CD4-positive, CD25-positive, alpha-beta regulatory T cell (primary cell): ENCODE measurements around the gene GGNBP2. TPM values are rescaled to one million over a fixed set of nuclear protein-coding genes. Genes with fewer than 3 reads are reported as not detected.

ENCODE experiments used
- ATAC-seq, 2 donors: fragments of 150-1000 bp; cut with Tn5 transposase; one replicate each; pipeline ENCODE4 v1.10.0; 2021; ENCODE audit warnings: low read depth in 2 of 2, moderate number of reproducible peaks in 2 of 2, moderate library complexity in 1 of 2
- DNase-seq, 3 donors: peaks; one replicate each; pipeline versions ENCODE4 v3.0.0 to v3.0.0-alpha.2; 2012 to 2022; ENCODE audit warnings: mixed read lengths in 1 of 3
- H3K27ac ChIP-seq: one replicate; pipeline ENCODE4 v1.7.0; 2013; ENCODE audit warnings: mild to moderate bottlenecking, low read length; ENCODE audit not compliant: insufficient read depth, poor library complexity, severe bottlenecking
- H3K27me3 ChIP-seq: one replicate; pipeline ENCODE4 v1.7.0; 2013; ENCODE audit warnings: low read length; ENCODE audit not compliant: control insufficient read depth, insufficient read depth
- H3K36me3 ChIP-seq: one replicate; pipeline ENCODE4 v1.7.0; 2013; ENCODE audit warnings: mild to moderate bottlenecking, low read length, moderate library complexity; ENCODE audit not compliant: control insufficient read depth, insufficient read depth
- H3K4me1 ChIP-seq: 2 replicates; pipeline ENCODE4 v1.7.0; 2013; ENCODE audit warnings: mild to moderate bottlenecking, low read length; ENCODE audit not compliant: insufficient read depth, control insufficient read depth, poor library complexity, severe bottlenecking
- H3K4me3 ChIP-seq: one replicate; pipeline ENCODE4 v1.7.0; 2013; ENCODE audit warnings: low read depth, mild to moderate bottlenecking, low read length, moderate library complexity
- H3K9me3 ChIP-seq, 2 experiments: 1 replicate in 1 of 2; 2 replicates in 1 of 2; pipeline ENCODE4 v1.7.0; 2013; ENCODE audit warnings: low read length in 2 of 2, mild to moderate bottlenecking in 1 of 2, moderate library complexity in 1 of 2; ENCODE audit not compliant: control insufficient read depth in 2 of 2
- H3K27ac Mint-ChIP-seq, 3 donors: one replicate each; pipeline ENCODE4 v1.8.0; 2020 to 2022; ENCODE audit warnings: mild to moderate bottlenecking in 3 of 3, mixed read lengths in 3 of 3, moderate library complexity in 2 of 3
- H3K27me3 Mint-ChIP-seq: one replicate; pipeline ENCODE4 v1.8.0; 2022; ENCODE audit warnings: mild to moderate bottlenecking, mixed read lengths
- H3K36me3 Mint-ChIP-seq: one replicate; pipeline ENCODE4 v1.8.0; 2020; ENCODE audit warnings: mixed read lengths
- H3K4me1 Mint-ChIP-seq, 4 donors: one replicate each; pipeline ENCODE4 v1.8.0; 2020 to 2022; ENCODE audit warnings: mixed read lengths in 4 of 4, mild to moderate bottlenecking in 1 of 4
- H3K4me3 Mint-ChIP-seq, 4 donors: one replicate each; pipeline ENCODE4 v1.8.0; 2020 to 2022; ENCODE audit warnings: mild to moderate bottlenecking in 4 of 4, mixed read lengths in 4 of 4, moderate library complexity in 3 of 4
- H3K9me3 Mint-ChIP-seq, 7 donors: one replicate each; pipeline ENCODE4 v1.8.0; 2020 to 2022; ENCODE audit warnings: mixed read lengths in 7 of 7, mild to moderate bottlenecking in 3 of 7, moderate library complexity in 2 of 7
- polyA plus RNA-seq, 4 donors: library from polyadenylated mRNA; unstranded; fragments of 300-500 nt; fragmentation: Illumina TruSeq; gene quantifications; one replicate each; pipeline ENCODE4 v1.2.3, GENCODE V29; 2021
- total RNA-seq: library from RNA; stranded (reverse); gene quantifications from one replicate; pipeline ENCODE4 v1.2.3, GENCODE V29; 2022

The GGNBP2 gene
- total and polyA plus RNA-seq, 5 donors from 2014 or later: 45.9 to 144 (median 59.6) TPM

DNA sequence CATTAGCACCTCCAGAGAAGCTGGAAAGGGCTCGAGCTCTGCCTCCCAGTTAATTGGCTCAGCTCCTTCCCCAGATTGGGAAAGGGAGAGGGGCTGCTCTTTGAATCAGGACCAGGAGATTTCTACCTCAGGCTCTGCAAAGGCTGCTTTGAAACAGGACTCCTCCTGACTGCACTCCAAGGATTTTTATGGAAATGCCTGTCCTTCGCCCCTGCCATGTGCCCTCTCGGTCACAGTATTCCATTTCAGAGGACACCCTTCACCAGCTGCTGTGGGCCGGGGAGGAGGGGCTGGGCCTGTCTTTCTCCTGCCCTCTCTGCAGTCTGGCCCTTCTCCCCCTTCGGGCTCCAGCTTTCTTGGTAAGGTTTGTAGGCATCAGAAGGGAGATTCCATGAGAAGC lies 70.2 kb downstream of the GGNBP2 start:
- no peaks in the 10 kb centered on the region for H3K9me3 ChIP-seq
- no peak for DNase-seq
- no peak overlapping the region for H3K4me3 Mint-ChIP-seq
- no peak overlapping the region for H3K4me3 ChIP-seq
- H3K27ac ChIP-seq: no peak overlapping the region
- no peak overlapping the region for H3K27ac Mint-ChIP-seq
- H3K9me3 Mint-ChIP-seq: no peaks in the 10 kb centered on the region
- no peaks in the 10 kb centered on the region for H3K27me3 ChIP-seq
- peaks cover 4% of the 10 kb centered on the region for H3K36me3 Mint-ChIP-seq
- no peaks in the 10 kb centered on the region for H3K4me1 ChIP-seq
- peaks cover 0 to 4% (median under 1%) of the 10 kb centered on the region in 4 donors for H3K4me1 Mint-ChIP-seq
- no peaks in the 10 kb centered on the region for H3K27me3 Mint-ChIP-seq
- H3K36me3 ChIP-seq: no peaks in the 10 kb centered on the region
- no peak for ATAC-seq

DNA sequence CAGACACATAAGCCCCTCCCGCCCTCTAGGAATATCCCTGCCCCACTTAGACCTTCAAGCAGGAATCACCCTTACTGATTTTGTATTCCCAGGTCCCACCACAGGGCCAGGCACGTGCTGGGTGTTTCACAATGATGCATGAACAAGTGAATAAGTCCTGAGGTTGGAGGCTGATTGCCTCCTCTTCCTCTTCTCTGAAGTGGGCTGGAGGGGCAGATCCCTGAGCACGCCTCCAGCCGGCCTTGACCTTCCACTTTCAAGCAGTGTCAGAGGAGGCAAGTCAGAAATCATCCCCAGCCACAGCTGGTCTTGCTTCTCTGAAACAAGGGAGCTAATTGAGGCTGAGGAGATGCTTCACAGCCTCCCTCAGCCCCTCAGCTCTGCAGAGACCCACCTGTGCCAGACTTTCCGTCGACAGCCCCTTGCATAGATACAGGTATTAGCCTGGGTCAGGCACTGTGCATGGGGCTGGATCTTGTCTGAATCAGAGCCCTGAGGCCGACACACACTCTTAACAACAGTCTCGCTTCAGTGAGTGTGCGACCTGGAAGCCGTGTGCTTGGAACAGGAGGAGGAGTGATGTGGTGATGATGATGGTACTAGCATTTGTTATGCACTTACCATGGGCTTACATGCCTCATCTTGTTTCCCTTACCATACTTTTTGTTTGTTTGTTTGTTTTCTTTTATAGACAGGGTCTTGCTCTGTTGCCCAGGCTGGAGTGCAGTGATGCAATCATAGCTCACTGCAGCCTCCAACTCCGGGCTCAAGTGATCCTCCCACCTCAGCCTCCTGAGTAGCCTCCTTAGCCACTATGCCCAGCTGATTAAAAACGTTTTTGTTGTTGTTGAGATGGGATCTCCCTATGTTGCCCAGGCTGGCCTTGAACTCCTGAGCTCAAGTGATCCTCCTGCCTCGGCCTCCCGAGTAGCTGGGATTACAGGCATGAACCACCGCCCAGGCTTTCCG lies 71.6 kb downstream of the GGNBP2 start:
- Mint-ChIP-seq H3K27ac (no peak overlapping the region), H3K4me1 (peaks cover 0 to 5% (median under 1%) of the 10 kb centered on the region in 4 donors), H3K36me3 (peaks cover 4% of the 10 kb centered on the region), H3K9me3 (no peaks in the 10 kb centered on the region), H3K27me3 (no peaks in the 10 kb centered on the region), H3K4me3 (no peak overlapping the region)
- Histone ChIP-seq H3K36me3 (no peaks in the 10 kb centered on the region), H3K9me3 (no peaks in the 10 kb centered on the region), H3K27me3 (no peaks in the 10 kb centered on the region), H3K27ac (no peak overlapping the region), H3K4me1 (no peaks in the 10 kb centered on the region), H3K4me3 (no peak overlapping the region)
- DNase-seq (no peak), ATAC-seq (no peak)

DNA sequence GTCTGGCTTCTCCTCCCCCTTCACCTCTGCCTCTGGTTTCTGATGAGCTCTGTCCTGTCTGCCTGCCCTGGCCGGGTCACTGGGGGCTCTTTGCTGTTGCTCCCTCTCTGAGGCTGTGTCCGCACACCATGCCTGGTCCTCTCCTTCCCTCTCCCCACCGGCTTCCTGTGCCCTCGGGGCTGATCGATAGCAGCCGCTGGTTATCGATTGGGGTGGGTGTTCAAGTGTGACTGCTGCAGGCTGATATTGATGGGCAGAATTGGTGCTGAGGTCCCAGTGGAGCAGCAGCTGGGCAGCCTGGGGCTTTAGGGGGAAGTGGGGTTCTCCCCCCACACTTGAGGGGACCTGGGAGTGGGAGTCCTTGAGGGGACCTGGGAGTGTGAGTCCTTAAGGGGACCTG lies 73.1 kb downstream of the GGNBP2 start:
- DNase-seq: no peak
- Histone ChIP-seq H3K4me3 (no peak overlapping the region), H3K27ac (no peak overlapping the region), H3K4me1 (no peaks in the 10 kb centered on the region), H3K9me3 (no peaks in the 10 kb centered on the region), H3K36me3 (no peaks in the 10 kb centered on the region), H3K27me3 (no peaks in the 10 kb centered on the region)
- Mint-ChIP-seq H3K27me3 (no peaks in the 10 kb centered on the region), H3K4me3 (no peak overlapping the region), H3K9me3 (no peaks in the 10 kb centered on the region), H3K4me1 (peaks cover 0 to 5% (median under 1%) of the 10 kb centered on the region in 4 donors), H3K27ac (no peak overlapping the region), H3K36me3 (no peaks in the 10 kb centered on the region)
- ATAC-seq: no peak

DNA sequence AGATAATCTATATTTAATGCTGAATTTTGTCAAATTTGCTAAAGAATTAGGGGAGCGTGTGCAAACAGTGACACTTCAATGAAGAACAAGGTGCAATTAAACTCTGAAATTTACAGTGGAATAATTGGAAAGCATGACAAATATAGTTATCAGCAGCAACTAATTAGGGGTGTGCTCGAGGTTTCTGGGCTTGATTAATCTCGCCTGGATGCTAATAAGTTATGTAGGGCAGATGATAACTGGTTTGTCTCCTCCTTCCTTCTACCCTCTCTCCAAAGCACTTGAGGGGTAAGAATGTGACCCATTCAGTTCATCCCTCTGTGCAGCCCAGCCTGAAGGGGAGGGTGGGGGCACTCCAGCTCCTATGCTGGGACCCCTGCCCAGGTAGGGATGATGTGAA lies 78.6 kb downstream of the GGNBP2 start:
- ATAC-seq (no peak), DNase-seq (no peak)
- Mint-ChIP-seq H3K4me1 (peaks cover 0 to 5% (median 2%) of the 10 kb centered on the region in 4 donors), H3K27ac (peak overlapping the region in 1 of 3 donors; percentile 54), H3K9me3 (no peaks in the 10 kb centered on the region), H3K4me3 (no peak overlapping the region), H3K27me3 (no peaks in the 10 kb centered on the region), H3K36me3 (no peaks in the 10 kb centered on the region)
- Histone ChIP-seq H3K4me1 (no peaks in the 10 kb centered on the region), H3K36me3 (no peaks in the 10 kb centered on the region), H3K4me3 (no peak overlapping the region), H3K27me3 (no peaks in the 10 kb centered on the region), H3K9me3 (no peaks in the 10 kb centered on the region), H3K27ac (no peak overlapping the region)

DNA sequence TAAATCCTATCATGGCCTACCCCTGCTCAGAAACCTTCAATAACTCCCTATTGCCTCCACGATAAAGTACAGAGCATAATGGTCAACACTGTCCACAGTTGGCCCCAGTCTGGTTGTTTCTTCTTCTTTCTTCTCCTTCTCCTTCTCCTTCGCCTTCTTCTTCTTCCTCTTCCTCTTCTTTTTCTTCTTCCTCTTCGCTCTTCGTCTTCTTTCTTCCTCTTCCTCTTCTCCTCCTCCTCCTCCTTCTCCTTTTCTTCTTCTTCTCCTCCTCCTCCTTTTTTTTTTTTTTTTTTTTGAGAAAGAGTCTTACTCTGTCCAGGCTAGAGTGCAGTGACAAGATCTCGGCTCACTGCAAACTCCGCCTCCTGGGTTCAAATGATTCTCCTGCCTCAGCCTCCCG lies 80.5 kb downstream of the GGNBP2 start:
- no peak overlapping the region for H3K27ac Mint-ChIP-seq
- no peak for ATAC-seq
- no peak overlapping the region for H3K4me3 Mint-ChIP-seq
- no peaks in the 10 kb centered on the region for H3K36me3 Mint-ChIP-seq
- no peaks in the 10 kb centered on the region for H3K9me3 Mint-ChIP-seq
- H3K9me3 ChIP-seq: no peaks in the 10 kb centered on the region
- H3K27me3 ChIP-seq: no peaks in the 10 kb centered on the region
- H3K36me3 ChIP-seq: no peaks in the 10 kb centered on the region
- no peak for DNase-seq
- no peaks in the 10 kb centered on the region for H3K27me3 Mint-ChIP-seq
- H3K4me1 Mint-ChIP-seq: peaks cover 0 to 5% (median 1%) of the 10 kb centered on the region in 4 donors
- no peak overlapping the region for H3K4me3 ChIP-seq
- H3K4me1 ChIP-seq: no peaks in the 10 kb centered on the region
- no peak overlapping the region for H3K27ac ChIP-seq

DNA sequence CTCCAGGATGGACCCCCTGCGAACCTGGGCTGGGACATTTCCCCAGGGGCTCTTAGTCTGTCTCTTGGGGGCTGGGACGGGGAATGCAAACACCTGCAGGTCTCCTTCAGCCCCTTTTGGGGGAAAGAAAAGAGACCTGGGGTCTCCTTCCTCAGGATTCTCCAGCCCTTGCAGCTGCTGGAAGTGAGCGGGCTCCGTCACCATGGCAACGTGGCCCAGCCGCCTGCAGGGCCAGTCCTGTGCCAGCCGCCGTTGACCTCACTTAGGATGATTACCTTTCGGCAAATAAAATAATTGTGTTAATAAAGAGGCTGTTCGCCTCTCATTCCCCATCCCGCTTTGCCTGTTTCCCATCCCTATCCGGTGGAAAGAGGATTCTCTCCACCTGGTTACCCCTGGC lies 82.4 kb downstream of the GGNBP2 start:
- no peaks in the 10 kb centered on the region for H3K36me3 Mint-ChIP-seq

DNA sequence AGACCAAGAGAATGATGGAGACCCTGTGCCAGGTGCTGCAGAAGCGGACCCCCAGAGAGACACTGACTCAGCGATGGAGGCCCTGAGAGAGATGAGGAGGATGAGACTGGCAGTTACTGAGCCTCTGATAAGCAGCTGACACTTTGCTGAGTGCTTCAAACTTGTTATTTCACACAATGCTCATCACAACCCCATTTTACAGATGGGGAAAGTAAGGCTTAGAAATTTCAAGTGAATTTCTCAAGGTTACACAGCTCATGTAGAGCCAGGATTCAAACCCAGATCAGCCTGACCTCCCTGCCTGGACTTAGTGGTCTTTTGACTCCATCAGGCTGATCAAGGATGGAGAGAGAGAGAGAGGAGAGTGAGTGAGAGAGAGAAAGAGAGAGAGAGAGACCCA lies 83.9 kb downstream of the GGNBP2 start:
- H3K9me3 Mint-ChIP-seq: no peaks in the 10 kb centered on the region
- no peak overlapping the region for H3K27ac ChIP-seq
- no peaks in the 10 kb centered on the region for H3K9me3 ChIP-seq
- H3K36me3 Mint-ChIP-seq: no peaks in the 10 kb centered on the region
- peaks cover 0 to 5% (median 1%) of the 10 kb centered on the region in 4 donors for H3K4me1 Mint-ChIP-seq
- peaks cover 8% of the 10 kb centered on the region for H3K27me3 Mint-ChIP-seq
- H3K27ac Mint-ChIP-seq: no peak overlapping the region
- peak overlapping the region in 1 of 4 donors; percentile 74 for H3K4me3 Mint-ChIP-seq
- DNase-seq: no peak
- no peaks in the 10 kb centered on the region for H3K36me3 ChIP-seq
- no peaks in the 10 kb centered on the region for H3K4me1 ChIP-seq
- H3K27me3 ChIP-seq: no peaks in the 10 kb centered on the region
- H3K4me3 ChIP-seq: no peak overlapping the region
- no peak for ATAC-seq

More for the DNA sequence above, 82.4 kb downstream of the GGNBP2 start:
- Mint-ChIP-seq H3K27me3 (no peaks in the 10 kb centered on the region), H3K4me1 (peaks cover 0 to 5% (median 1%) of the 10 kb centered on the region in 4 donors), H3K4me3 (no peak overlapping the region), H3K9me3 (no peaks in the 10 kb centered on the region), H3K27ac (no peak overlapping the region)
- DNase-seq (no peak), ATAC-seq (no peak)
- Histone ChIP-seq H3K27me3 (no peaks in the 10 kb centered on the region), H3K9me3 (no peaks in the 10 kb centered on the region), H3K4me3 (no peak overlapping the region), H3K4me1 (no peaks in the 10 kb centered on the region), H3K36me3 (no peaks in the 10 kb centered on the region), H3K27ac (no peak overlapping the region)
